Mucosa of descending colon (tissue), 3 donors: ENCODE measurements around the gene MFSD1. TPM values are rescaled to one million over a fixed set of nuclear protein-coding genes. Genes with fewer than 3 reads are reported as not detected.
"Not testable (repeated sequence)": the region's sequence is repeated elsewhere in the genome, so short reads cannot be mapped to it uniquely, and the experiment has no call there.

ENCODE experiments used
- ATAC-seq: fragments of 200-7000 bp; cut with Tn5 transposase; one replicate; pipeline ENCODE4 v1.9.1; 2020; ENCODE audit warnings: mild to moderate bottlenecking, moderate library complexity
- DNase-seq, 3 donors: peaks; one replicate each; pipeline ENCODE4 v3.0.0-alpha.2; 2020
- H3K36me3 ChIP-seq: fragments of 200-600 bp; one replicate; pipeline ENCODE4 v1.8.0; 2021; ENCODE audit warnings: low read depth, mild to moderate bottlenecking
- H3K4me1 ChIP-seq: fragments of 200-600 bp; one replicate; pipeline ENCODE4 v1.8.0; 2021; ENCODE audit warnings: low read depth, mild to moderate bottlenecking
- H3K4me3 ChIP-seq: fragments of 200-600 bp; one replicate; pipeline ENCODE4 v1.8.0; 2021; ENCODE audit warnings: mild to moderate bottlenecking
- H3K9me3 ChIP-seq: fragments of 200-600 bp; one replicate; pipeline ENCODE4 v1.8.0; 2021; ENCODE audit warnings: mild to moderate bottlenecking
- intact Hi-C, 2 donors: fragments of 100-400 bp; cut with DNase I in 1 of 2; cut with micrococcal nuclease in 1 of 2; formaldehyde crosslinking; loops; one replicate each; pipeline versions ENCODE4 v1.11.0 to v1.11.1; 2022; cut with DNase I, micrococcal nuclease
- total RNA-seq, 3 donors: library from RNA; stranded (reverse); fragmentation: NEBNext Ultra II Directional in 2 of 3; extraction: Animal tissue kit (Norgen Biotek cat#: 25700) in 2 of 3; gene quantifications; one replicate each; pipeline versions ENCODE4 v1.2.1 to v1.2.4, GENCODE V29; 2021 to 2023
- TF ChIP-seq, protein P1 (sequence below): fragments of 200-600 bp; IDR thresholded peaks from one replicate; pipeline ENCODE4 v1.8.0; 2022; ENCODE audit warnings: antibody characterized with exemption, mild to moderate bottlenecking
- donor health status: DM: no; HTN: no; CAD: no; lungs with moderate emphysema.
- donor health status: DM: no; HTN: no; CAD: no.
- donor health status: DM: no; HTN: yes; CAD: no.

MFSD1 gene
- total RNA-seq, 3 donors from 2014 or later: 55.3 to 77.8 (median 59.4) TPM

DNA sequence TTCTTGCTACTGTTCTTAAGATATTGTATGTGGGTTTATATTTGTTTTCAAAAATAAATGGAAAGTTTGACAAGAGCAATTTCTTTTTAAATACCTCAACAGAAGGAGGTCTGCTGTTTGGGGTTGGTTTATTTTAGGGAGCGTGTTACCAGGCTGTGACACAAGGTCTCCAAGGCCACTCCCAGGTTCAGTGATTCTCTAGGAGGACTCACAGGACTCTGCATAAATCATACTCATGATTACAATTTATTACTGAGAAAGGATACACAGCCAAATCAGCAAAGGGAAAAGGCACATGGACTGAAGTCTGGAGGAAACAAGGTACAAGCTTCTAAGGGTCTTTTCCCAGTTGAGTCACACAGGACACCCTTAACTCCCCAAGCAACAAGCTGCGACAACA, 18.8 kb upstream of the MFSD1 start:
- Histone ChIP-seq H3K4me3 (no peak overlapping the region), H3K36me3 (no peaks in the 10 kb centered on the region), H3K4me1 (peaks cover 4% of the 10 kb centered on the region), H3K9me3 (no peaks in the 10 kb centered on the region)
- ATAC-seq: peak; percentile 61
- no peak for DNase-seq
- intact Hi-C loops: no loop called here
- TF ChIP-seq, protein P1, sequence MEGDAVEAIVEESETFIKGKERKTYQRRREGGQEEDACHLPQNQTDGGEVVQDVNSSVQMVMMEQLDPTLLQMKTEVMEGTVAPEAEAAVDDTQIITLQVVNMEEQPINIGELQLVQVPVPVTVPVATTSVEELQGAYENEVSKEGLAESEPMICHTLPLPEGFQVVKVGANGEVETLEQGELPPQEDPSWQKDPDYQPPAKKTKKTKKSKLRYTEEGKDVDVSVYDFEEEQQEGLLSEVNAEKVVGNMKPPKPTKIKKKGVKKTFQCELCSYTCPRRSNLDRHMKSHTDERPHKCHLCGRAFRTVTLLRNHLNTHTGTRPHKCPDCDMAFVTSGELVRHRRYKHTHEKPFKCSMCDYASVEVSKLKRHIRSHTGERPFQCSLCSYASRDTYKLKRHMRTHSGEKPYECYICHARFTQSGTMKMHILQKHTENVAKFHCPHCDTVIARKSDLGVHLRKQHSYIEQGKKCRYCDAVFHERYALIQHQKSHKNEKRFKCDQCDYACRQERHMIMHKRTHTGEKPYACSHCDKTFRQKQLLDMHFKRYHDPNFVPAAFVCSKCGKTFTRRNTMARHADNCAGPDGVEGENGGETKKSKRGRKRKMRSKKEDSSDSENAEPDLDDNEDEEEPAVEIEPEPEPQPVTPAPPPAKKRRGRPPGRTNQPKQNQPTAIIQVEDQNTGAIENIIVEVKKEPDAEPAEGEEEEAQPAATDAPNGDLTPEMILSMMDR: no peak

DNA sequence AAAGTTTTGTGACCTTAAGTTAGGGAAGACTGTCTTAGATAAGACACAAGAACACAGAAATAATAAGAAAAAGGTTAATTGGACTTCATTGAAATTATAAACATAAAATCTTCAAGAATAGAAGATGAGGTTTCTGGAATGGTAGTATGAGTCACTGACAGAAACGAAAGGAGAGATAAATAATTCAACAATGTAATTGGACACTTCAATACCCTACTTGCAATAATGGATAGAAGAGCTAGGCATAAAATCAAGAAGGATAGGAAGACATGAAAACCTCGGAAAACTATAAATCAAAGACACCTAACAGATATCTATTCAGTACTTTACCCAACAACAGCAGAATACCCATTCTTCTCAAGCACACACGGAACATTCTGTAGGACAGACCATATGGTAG, 15.9 kb upstream of the MFSD1 start:
- TF ChIP-seq, protein P1: no peak
- no peak overlapping the region for H3K4me3 ChIP-seq
- H3K4me1 ChIP-seq: peaks cover 5% of the 10 kb centered on the region
- no peaks in the 10 kb centered on the region for H3K9me3 ChIP-seq
- intact Hi-C loops: loop anchor here in 1 of 2 donors (5.0 kb wide), 1 partner anchor 59 kb away; no protein-coding TSS in a partner anchor
- DNase-seq (no peak), ATAC-seq (no peak)
- no peaks in the 10 kb centered on the region for H3K36me3 ChIP-seq

DNA sequence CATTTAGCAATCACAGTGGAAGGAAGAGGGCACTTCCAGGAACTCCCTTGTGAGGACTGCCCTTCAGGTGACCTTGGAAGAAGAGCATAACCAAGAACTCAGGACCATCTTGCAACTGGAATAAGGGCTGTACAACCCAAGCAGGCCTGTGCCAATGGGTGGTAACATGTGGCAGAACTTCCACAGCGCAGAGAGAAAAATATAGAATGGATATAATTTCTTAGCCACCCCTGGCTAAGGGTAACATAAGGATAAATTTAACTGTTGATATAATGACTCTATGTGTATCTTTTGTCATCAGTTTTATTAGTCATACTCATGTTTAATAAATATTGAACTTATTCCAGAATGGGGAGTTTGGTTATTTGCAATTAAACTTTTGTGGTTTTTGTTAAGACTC, 13.4 kb upstream of the MFSD1 start:
- TF ChIP-seq, protein P1: no peak
- intact Hi-C loops: loop anchor here in 1 of 2 donors (5.0 kb wide), 1 partner anchor 61 kb away; no protein-coding TSS in a partner anchor

DNA sequence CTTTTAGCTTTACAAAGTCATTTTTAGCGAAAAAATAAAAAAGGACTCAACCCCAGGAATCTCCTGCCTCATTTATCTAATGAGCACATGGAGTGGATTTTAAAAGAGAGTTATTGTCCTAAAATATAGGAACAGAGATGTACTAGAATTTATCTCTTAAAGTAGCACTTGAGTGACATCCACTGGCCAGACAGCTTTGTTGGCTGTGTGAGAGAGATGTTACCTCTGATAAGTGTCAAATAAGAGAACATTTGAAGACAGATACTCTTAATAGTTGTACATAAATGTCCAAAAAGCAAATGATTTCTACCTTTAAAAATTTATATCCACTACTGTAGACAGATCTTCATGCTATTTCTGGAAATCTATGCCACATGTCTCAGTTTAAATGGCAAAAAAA, 12.3 kb upstream of the MFSD1 start:
- DNase-seq: peak in 1 of 3 donors; percentile 58
- Histone ChIP-seq H3K9me3 (no peaks in the 10 kb centered on the region), H3K4me1 (peaks cover 6% of the 10 kb centered on the region), H3K4me3 (no peak overlapping the region), H3K36me3 (no peaks in the 10 kb centered on the region)
- intact Hi-C loops: loop anchor here in 1 of 2 donors (5.0 kb wide), 1 partner anchor 62 kb away; no protein-coding TSS in a partner anchor
- TF ChIP-seq, protein P1: no peak
- peak; percentile 74 for ATAC-seq

More for the DNA sequence above, 13.4 kb upstream of the MFSD1 start:
- H3K36me3 ChIP-seq: no peaks in the 10 kb centered on the region
- DNase-seq (no peak), ATAC-seq (no peak)
- H3K4me3 ChIP-seq: no peak overlapping the region
- peaks cover 6% of the 10 kb centered on the region for H3K4me1 ChIP-seq
- H3K9me3 ChIP-seq: no peaks in the 10 kb centered on the region

DNA sequence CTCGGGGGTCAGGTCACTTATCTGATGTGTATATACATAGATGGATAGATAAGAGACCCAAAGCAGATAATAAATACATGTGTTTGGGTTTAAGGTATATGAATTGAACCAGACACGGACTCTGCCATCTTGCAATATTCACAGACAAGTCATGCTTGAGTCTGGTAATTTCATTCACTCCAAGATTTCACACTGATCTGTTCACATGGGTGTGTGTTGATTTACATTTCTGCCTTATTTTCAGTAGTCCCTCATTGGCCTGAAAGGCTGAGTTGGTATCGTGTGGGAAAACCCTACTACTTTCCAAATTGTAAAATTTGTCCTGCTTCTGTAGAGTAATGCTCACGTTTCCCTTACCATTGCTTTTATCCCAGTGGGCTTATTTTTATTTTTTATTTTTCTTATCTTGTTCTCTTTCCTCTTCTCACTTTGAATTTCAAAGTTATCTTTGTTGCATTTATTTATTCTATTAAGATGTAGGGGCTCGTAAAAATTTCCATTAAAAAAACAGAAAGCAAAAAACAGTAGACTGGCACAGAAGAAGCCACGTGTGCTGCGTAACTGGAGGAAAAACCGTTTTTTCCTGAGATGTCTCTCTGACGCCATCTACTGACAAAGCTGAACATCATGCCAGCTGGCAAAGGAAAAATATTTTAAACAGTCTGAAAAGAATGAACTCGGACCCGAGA, 10.8 kb upstream of the MFSD1 start:
- ATAC-seq (peak; percentile 77), DNase-seq (peak in 1 of 3 donors; percentile 32)
- TF ChIP-seq, protein P1: peak; percentile 75
- H3K36me3 ChIP-seq: no peaks in the 10 kb centered on the region
- intact Hi-C loops: loop anchor here (5.0 to 10.0 kb wide), 4 partner anchors 64 to 246 kb away; no protein-coding TSS in a partner anchor
- H3K4me3 ChIP-seq: no peak overlapping the region
- peaks cover 6% of the 10 kb centered on the region for H3K4me1 ChIP-seq
- H3K9me3 ChIP-seq: no peaks in the 10 kb centered on the region

DNA sequence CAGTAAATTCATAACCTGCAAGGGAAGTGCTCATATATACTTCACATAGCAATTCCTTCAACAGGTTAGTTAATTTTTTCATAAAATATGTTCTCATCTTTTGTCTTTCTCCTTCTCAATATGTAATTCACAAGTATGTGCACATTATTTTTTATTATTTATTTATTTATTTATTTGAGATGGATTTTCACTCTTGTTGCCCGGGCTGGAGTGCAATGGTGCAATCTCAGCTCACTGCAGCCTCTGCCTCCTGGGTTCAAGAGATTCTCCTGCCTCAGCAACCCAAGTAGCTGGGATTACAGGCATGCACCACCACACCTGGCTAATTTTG, 10.3 kb upstream of the MFSD1 start:
- H3K4me1 ChIP-seq, H3K36me3 ChIP-seq, ATAC-seq, H3K9me3 ChIP-seq, H3K4me3 ChIP-seq, DNase-seq: not testable (repeated sequence)
- intact Hi-C loops: loop anchor here (5.0 to 10.0 kb wide), 4 partner anchors 64 to 247 kb away; no protein-coding TSS in a partner anchor
